SU-DHL-6 (cell line): ENCODE results near the gene ATP5PO.
"Not testable (repeated sequence)": the region's sequence is repeated elsewhere in the genome, so short reads cannot be mapped to it uniquely, and the experiment has no call there.

ENCODE experiments used
- H2AFZ ChIP-seq: fragments of 200-600 bp; sonication (generic); 2 replicates; pipeline ENCODE4 v1.6.1; 2014; ENCODE audit warnings: low read depth, mild to moderate bottlenecking, moderate library complexity, mixed read lengths, antibody characterized with exemption, low read length; ENCODE audit not compliant: severe bottlenecking
- H3F3A ChIP-seq: fragments of 200-600 bp; shearing (Covaris generic); 2 replicates; pipeline ENCODE4 v1.6.0; 2016; ENCODE audit warnings: antibody characterized with exemption, mild to moderate bottlenecking; ENCODE audit not compliant: insufficient read depth
- H3K27ac ChIP-seq: fragments of 200-600 bp; sonication (generic); 2 replicates; pipeline ENCODE4 v1.5.1; 2016; ENCODE audit warnings: low read depth, mild to moderate bottlenecking, low read length, moderate library complexity, mixed read lengths
- H3K27me3 ChIP-seq: fragments of 200-600 bp; sonication (generic), shearing (Covaris generic); 2 replicates; pipeline ENCODE4 v1.6.0; 2014; ENCODE audit warnings: mild to moderate bottlenecking, low read length
- H3K36me3 ChIP-seq: fragments of 200-600 bp; sonication (generic); 2 replicates; pipeline ENCODE4 v1.6.1; 2014; ENCODE audit warnings: mild to moderate bottlenecking, low read length, mixed read lengths
- H3K4me2 ChIP-seq: fragments of 300-600, 200-600 bp; shearing (Covaris generic), sonication (generic); 2 replicates; pipeline ENCODE4 v1.6.0; 2014; ENCODE audit warnings: low read length, low read depth, mild to moderate bottlenecking; ENCODE audit not compliant: poor library complexity, severe bottlenecking
- H3K4me3 ChIP-seq: fragments of 200-600 bp; sonication (generic); 2 replicates; pipeline ENCODE4 v1.5.1; 2014; ENCODE audit warnings: antibody characterized with exemption, low read length, mild to moderate bottlenecking, mixed read lengths; ENCODE audit not compliant: insufficient read depth, poor library complexity, severe bottlenecking
- H3K79me2 ChIP-seq: fragments of 200-600 bp; sonication (generic); 2 replicates; pipeline ENCODE4 v1.6.1; 2014; ENCODE audit warnings: mild to moderate bottlenecking, low read length, moderate library complexity; ENCODE audit not compliant: insufficient read depth
- H3K9ac ChIP-seq: fragments of 200-600 bp; sonication (generic); 2 replicates; pipeline ENCODE4 v1.7.0; 2014; ENCODE audit warnings: mild to moderate bottlenecking, low read length
- H3K9me2 ChIP-seq: fragments of 200-600 bp; sonication (generic); replicated peaks from 2 replicates; pipeline ENCODE4 v1.6.1; 2014; ENCODE audit warnings: low read length; ENCODE audit not compliant: insufficient read depth
- H3K9me3 ChIP-seq: fragments of 200-600 bp; sonication (generic); 2 replicates; pipeline ENCODE4 v1.6.1; 2014; ENCODE audit warnings: low read length, mixed read lengths; ENCODE audit not compliant: insufficient read depth
- H4K20me1 ChIP-seq: fragments of 200-600 bp; sonication (generic); 2 replicates; pipeline ENCODE4 v1.6.1; 2014; ENCODE audit warnings: low read depth, mild to moderate bottlenecking, antibody characterized with exemption, low read length, moderate library complexity, mixed read lengths
- EZH2phosphoT487 ChIP-seq: fragments of 200-600 bp; sonication (generic), shearing (Covaris generic); conservative IDR thresholded peaks from 2 replicates; pipeline ENCODE4 v1.6.1; 2018; ENCODE audit warnings: mild to moderate bottlenecking, antibody characterized with exemption, low read length, moderate library complexity, mixed read lengths
- TF ChIP-seq, protein P1 (sequence below): fragments of 200-600 bp; sonication (generic); IDR thresholded peaks from one replicate; pipeline ENCODE4 v1.5.1; 2017; ENCODE audit warnings: antibody characterized with exemption, mild to moderate bottlenecking, low read length, moderate library complexity; ENCODE audit not compliant: insufficient read depth, poor library complexity, severe bottlenecking

Gene ATP5PO

DNA sequence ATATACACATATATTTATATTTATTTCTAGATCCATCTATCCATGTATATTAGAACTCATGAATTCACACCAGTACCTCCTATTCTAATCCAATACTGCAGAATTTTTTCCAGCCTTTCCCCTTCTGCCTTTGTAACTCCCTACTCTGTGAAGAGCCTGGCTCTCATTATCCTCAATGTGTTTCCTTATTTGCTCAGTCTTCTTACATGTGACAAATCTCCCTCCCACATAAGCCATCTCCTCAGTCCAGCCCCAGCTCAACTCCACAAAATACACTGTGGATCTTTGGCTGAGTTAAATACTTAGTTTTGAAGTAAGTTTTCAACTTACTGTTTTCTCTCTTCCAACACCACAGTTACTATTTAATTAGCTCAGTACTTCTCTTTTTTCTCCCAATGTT is 45.7 kb downstream of the ATP5PO start:
- no peaks in the 10 kb centered on the region for H3K79me2 ChIP-seq
- H4K20me1 ChIP-seq = no peaks in the 10 kb centered on the region
- no peak overlapping the region for H3K9ac ChIP-seq
- H3F3A ChIP-seq = no peaks in the 10 kb centered on the region
- no peaks in the 10 kb centered on the region for H3K9me3 ChIP-seq
- no peak overlapping the region for H3K27ac ChIP-seq
- H3K4me2 ChIP-seq = no peak overlapping the region
- no peaks in the 10 kb centered on the region for H3K36me3 ChIP-seq
- H3K4me3 ChIP-seq = no peak overlapping the region
- no peaks in the 10 kb centered on the region for H3K27me3 ChIP-seq
- no peak overlapping the region for H2AFZ ChIP-seq
- TF ChIP-seq, protein P1, sequence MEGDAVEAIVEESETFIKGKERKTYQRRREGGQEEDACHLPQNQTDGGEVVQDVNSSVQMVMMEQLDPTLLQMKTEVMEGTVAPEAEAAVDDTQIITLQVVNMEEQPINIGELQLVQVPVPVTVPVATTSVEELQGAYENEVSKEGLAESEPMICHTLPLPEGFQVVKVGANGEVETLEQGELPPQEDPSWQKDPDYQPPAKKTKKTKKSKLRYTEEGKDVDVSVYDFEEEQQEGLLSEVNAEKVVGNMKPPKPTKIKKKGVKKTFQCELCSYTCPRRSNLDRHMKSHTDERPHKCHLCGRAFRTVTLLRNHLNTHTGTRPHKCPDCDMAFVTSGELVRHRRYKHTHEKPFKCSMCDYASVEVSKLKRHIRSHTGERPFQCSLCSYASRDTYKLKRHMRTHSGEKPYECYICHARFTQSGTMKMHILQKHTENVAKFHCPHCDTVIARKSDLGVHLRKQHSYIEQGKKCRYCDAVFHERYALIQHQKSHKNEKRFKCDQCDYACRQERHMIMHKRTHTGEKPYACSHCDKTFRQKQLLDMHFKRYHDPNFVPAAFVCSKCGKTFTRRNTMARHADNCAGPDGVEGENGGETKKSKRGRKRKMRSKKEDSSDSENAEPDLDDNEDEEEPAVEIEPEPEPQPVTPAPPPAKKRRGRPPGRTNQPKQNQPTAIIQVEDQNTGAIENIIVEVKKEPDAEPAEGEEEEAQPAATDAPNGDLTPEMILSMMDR = no peak
- TF ChIP-seq EZH2phosphoT487 = no peak
- H3K9me2 ChIP-seq = no peaks in the 10 kb centered on the region

DNA sequence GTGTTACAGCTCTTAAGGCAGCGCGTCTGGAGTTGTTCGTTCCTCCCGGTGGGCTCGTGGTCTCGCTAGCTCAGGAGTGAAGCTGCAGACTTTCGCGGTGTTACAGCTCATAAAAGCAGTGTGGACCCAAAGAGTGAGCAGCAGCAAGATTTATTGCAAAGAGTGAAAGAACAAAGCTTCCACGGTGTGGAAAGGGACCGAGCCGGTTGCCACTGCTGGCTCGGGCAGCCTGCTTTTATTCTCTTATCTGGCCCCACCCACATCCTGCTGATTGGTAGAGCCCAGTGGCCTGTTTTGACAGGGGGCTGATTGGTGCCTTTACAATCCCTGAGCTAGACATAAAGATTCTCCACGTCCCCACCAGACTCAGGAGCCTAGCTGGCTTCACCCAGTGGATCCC is 47.7 kb downstream of the ATP5PO start:
- not testable (repeated sequence) for H3K9ac ChIP-seq, H3K36me3 ChIP-seq, H3K9me2 ChIP-seq, H3K79me2 ChIP-seq, H3F3A ChIP-seq, H4K20me1 ChIP-seq, H2AFZ ChIP-seq, H3K27ac ChIP-seq, H3K4me3 ChIP-seq, H3K9me3 ChIP-seq, H3K27me3 ChIP-seq, H3K4me2 ChIP-seq

DNA sequence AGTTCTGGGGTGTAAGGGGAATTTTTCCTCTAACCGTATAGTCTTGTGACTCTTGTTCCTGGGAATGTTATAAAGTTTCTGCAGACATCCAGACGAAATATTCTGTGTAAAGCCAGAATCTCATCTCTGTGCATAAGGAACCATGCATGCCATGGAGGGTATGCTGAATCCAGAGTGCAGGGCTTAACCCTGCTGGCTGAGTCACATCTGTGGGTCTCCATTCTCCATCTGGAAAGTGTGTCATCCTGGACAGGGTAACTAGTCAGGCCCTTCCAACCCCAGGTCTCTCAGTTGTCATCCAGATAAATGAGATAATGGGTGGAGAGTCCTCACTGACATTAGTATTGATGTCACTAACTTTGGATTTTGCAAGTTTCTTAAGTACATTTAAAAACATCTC is 48.8 kb downstream of the ATP5PO start:
- H3K9me3 ChIP-seq = no peaks in the 10 kb centered on the region
- no peaks in the 10 kb centered on the region for H3K9me2 ChIP-seq
- TF ChIP-seq EZH2phosphoT487 = no peak
- TF ChIP-seq, protein P1 = no peak
- no peaks in the 10 kb centered on the region for H3F3A ChIP-seq
- H3K4me2 ChIP-seq = no peak overlapping the region
- no peaks in the 10 kb centered on the region for H4K20me1 ChIP-seq
- H3K27ac ChIP-seq = no peak overlapping the region
- no peaks in the 10 kb centered on the region for H3K36me3 ChIP-seq
- no peak overlapping the region for H3K9ac ChIP-seq
- H3K4me3 ChIP-seq = no peak overlapping the region
- no peaks in the 10 kb centered on the region for H3K79me2 ChIP-seq
- H2AFZ ChIP-seq = no peak overlapping the region
- no peaks in the 10 kb centered on the region for H3K27me3 ChIP-seq

DNA sequence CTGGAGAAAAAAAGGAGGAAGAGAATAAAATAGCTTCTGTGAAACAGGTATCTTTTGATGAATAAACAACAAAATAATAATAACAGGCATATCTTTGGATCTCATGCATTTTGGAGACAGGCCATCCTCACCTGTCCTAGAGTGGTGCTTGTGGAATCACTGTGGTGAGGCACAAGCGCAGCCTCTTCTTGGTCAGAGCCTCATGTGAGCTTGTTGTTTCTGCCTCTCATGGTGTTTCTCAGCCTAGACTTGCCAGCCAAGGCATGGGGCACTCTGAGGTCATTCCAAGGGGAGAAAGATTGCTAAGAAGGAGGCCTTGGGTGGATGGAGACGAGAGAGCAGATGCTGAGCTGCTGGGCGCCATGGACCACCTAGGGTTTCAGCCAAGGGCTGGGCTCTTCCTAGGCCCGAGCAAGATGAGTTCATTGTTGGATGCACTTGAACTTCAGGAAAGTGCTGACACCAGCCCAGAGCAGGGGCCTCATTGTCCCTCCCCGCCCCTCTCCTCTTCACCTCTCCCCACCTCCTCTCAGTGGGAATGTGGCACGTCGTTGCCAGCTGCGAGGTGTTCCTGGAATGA is 49.5 kb downstream of the ATP5PO start:
- Histone ChIP-seq H3F3A (no peaks in the 10 kb centered on the region), H2AFZ (no peak overlapping the region), H3K27ac (no peak overlapping the region), H3K9me3 (no peaks in the 10 kb centered on the region), H3K9ac (no peak overlapping the region), H3K36me3 (no peaks in the 10 kb centered on the region), H3K27me3 (no peaks in the 10 kb centered on the region), H3K4me2 (no peak overlapping the region), H3K9me2 (no peaks in the 10 kb centered on the region), H4K20me1 (no peaks in the 10 kb centered on the region), H3K79me2 (no peaks in the 10 kb centered on the region), H3K4me3 (no peak overlapping the region)
- TF ChIP-seq EZH2phosphoT487 = no peak
- TF ChIP-seq, protein P1 = no peak
